NCI-H1436 (cell line): ENCODE data around the gene ABCC3.

Experiments
- DNase-seq: peaks from one replicate; lab custom pipeline; 2025; lab: John Stamatoyannopoulos, UW

The ABCC3 gene

GRCh38 chr17:50642722-50643656, 8.3 kb downstream of the ABCC3 start:
- no peak for DNase-seq

- no peak for DNase-seq
Observed at GRCh38 chr17:50645748-50646682, 11.3 kb downstream of the ABCC3 start.

- DNase-seq, result no peak
Observed at GRCh38 chr17:50647187-50647586, 12.5 kb downstream of the ABCC3 start.

GRCh38 chr17:50649042-50649908, 14.6 kb downstream of the ABCC3 start:
- no peak for DNase-seq

- DNase-seq, result no peak
Observed at GRCh38 chr17:50651661-50652060, 17.0 kb downstream of the ABCC3 start.

GRCh38 chr17:50653738-50654137, 19.1 kb downstream of the ABCC3 start:
- no peak for DNase-seq

- no peak for DNase-seq
Observed at GRCh38 chr17:50656509-50656908, 21.8 kb downstream of the ABCC3 start.

GRCh38 chr17:50657054-50657453, 22.4 kb downstream of the ABCC3 start:
- no peak for DNase-seq

- DNase-seq, result no peak
Observed at GRCh38 chr17:50657627-50658026, 22.9 kb downstream of the ABCC3 start.

- no peak for DNase-seq
Observed at GRCh38 chr17:50658616-50659015, 23.9 kb downstream of the ABCC3 start.

- no peak for DNase-seq
Observed at GRCh38 chr17:50659179-50659578, 24.5 kb downstream of the ABCC3 start.

GRCh38 chr17:50660042-50660886, 25.6 kb downstream of the ABCC3 start:
- no peak for DNase-seq

GRCh38 chr17:50660887-50661345, 26.2 kb downstream of the ABCC3 start:
- DNase-seq, result no peak

GRCh38 chr17:50661348-50661747, 26.7 kb downstream of the ABCC3 start:
- no peak for DNase-seq

- DNase-seq, result peak; percentile 70
Observed at GRCh38 chr17:50661795-50662391, 27.2 kb downstream of the ABCC3 start.

- no peak for DNase-seq
Observed at GRCh38 chr17:50662632-50663225, 28.0 kb downstream of the ABCC3 start.

- no peak for DNase-seq
Observed at GRCh38 chr17:50663812-50664374, 29.2 kb downstream of the ABCC3 start.

- no peak for DNase-seq
Observed at GRCh38 chr17:50664788-50665458, 30.2 kb downstream of the ABCC3 start.

GRCh38 chr17:50665838-50666237, 31.2 kb downstream of the ABCC3 start:
- no peak for DNase-seq
